Ascending aorta (tissue), 2 donors: ENCODE measurements around the gene IL24. TPM values are rescaled to one million over a fixed set of nuclear protein-coding genes. Genes with fewer than 3 reads are reported as not detected.

Experiments
- DNase-seq, 2 donors: peaks; one replicate each; pipeline ENCODE4 v3.0.0-alpha.2; 2019; ENCODE audit warnings: low spot score in 2 of 2
- H3K27ac ChIP-seq, 2 donors: fragments of 200-600 bp; sonication (generic); one replicate each; pipeline ENCODE4 v1.5.1; 2016 to 2017; ENCODE audit warnings: mild to moderate bottlenecking in 1 of 2
- H3K27me3 ChIP-seq: fragments of 200-600 bp; sonication (generic); one replicate; pipeline ENCODE4 v1.5.1; 2017
- H3K36me3 ChIP-seq, 2 donors: fragments of 200-600 bp; sonication (generic); one replicate each; pipeline ENCODE4 v1.5.1; 2016
- H3K4me1 ChIP-seq, 2 donors: fragments of 200-600 bp; sonication (generic); one replicate each; pipeline ENCODE4 v1.5.1; 2016 to 2017; ENCODE audit warnings: mild to moderate bottlenecking in 1 of 2
- H3K4me3 ChIP-seq, 2 donors: fragments of 200-600 bp; sonication (generic); one replicate each; pipeline ENCODE4 v1.5.1; 2016 to 2017; ENCODE audit warnings: mild to moderate bottlenecking in 1 of 2
- H3K9me3 ChIP-seq, 2 donors: fragments of 200-600 bp; sonication (generic); one replicate each; pipeline ENCODE4 v1.5.1; 2016
- intact Hi-C: fragments of 100-400 bp; cut with DNase I; formaldehyde crosslinking; loops from one replicate; pipeline ENCODE4 v1.15.1; 2023
- total RNA-seq: library from RNA; depleted of rRNA; stranded (reverse); fragments of >200 nt; gene quantifications from one replicate; pipeline ENCODE4 v1.1.0, GENCODE V29; 2016
- TF ChIP-seq, protein P1 (sequence below), 3 experiments: fragments of 200-600 bp in 2 of 3; fragments of 450-650 bp in 1 of 3; sonication (generic) in 2 of 3; IDR thresholded peaks; one replicate each; pipeline ENCODE4 v1.5.1; 2016 to 2019; ENCODE audit warnings: antibody characterized with exemption in 3 of 3, mild to moderate bottlenecking in 1 of 3, moderate library complexity in 1 of 3

Gene IL24
- total RNA-seq, 1 donor from 2014 or later, result not detected

DNA sequence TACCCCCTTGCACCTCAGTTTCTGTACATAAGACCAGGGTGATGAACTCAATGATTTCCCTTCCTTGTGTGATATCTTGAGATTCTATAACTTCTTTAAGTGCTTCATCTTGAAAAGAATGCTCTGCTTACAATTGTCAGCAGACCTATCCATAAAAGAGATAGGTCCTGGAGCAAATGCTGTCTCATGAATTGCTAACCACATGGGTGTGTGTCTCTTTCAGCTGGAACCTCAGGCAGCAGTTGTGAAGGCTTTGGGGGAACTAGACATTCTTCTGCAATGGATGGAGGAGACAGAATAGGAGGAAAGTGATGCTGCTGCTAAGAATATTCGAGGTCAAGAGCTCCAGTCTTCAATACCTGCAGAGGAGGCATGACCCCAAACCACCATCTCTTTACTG is 29.0 kb upstream of the IL24 start:
- intact Hi-C loops, result no loop called here
- Histone ChIP-seq H3K9me3 (no peaks in the 10 kb centered on the region), H3K27ac (no peak overlapping the region), H3K4me1 (no peaks in the 10 kb centered on the region), H3K27me3 (no peaks in the 10 kb centered on the region), H3K36me3 (no peaks in the 10 kb centered on the region), H3K4me3 (no peak overlapping the region)
- TF ChIP-seq, protein P1, sequence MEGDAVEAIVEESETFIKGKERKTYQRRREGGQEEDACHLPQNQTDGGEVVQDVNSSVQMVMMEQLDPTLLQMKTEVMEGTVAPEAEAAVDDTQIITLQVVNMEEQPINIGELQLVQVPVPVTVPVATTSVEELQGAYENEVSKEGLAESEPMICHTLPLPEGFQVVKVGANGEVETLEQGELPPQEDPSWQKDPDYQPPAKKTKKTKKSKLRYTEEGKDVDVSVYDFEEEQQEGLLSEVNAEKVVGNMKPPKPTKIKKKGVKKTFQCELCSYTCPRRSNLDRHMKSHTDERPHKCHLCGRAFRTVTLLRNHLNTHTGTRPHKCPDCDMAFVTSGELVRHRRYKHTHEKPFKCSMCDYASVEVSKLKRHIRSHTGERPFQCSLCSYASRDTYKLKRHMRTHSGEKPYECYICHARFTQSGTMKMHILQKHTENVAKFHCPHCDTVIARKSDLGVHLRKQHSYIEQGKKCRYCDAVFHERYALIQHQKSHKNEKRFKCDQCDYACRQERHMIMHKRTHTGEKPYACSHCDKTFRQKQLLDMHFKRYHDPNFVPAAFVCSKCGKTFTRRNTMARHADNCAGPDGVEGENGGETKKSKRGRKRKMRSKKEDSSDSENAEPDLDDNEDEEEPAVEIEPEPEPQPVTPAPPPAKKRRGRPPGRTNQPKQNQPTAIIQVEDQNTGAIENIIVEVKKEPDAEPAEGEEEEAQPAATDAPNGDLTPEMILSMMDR (IDR thresholded peaks at IDR 0.05), result no peak
- DNase-seq, result no peak

DNA sequence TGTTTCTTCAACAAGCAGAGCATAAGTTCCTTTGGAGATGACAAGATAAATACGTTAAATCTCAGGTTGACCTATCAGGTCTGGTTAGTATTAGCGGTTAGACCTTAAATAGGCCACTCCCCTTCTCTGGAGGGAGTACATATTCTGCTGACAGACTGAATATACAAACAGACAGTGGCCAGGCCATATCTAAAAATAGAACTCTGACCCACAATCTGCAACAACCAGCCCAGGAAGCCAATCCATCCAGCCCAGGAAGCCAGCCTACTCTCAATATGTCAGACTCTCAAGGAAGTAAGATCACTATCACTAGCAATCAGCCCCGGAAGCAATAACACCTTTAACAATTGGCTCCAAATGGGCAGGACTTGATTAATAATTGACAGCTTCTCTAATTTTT is 25.1 kb upstream of the IL24 start:
- H3K36me3 ChIP-seq, result no peaks in the 10 kb centered on the region
- H3K27me3 ChIP-seq, result no peaks in the 10 kb centered on the region
- H3K4me1 ChIP-seq, result no peaks in the 10 kb centered on the region
- no peak overlapping the region for H3K27ac ChIP-seq
- TF ChIP-seq, protein P1 (IDR thresholded peaks at IDR 0.05), result no peak
- DNase-seq, result no peak
- H3K9me3 ChIP-seq, result no peaks in the 10 kb centered on the region
- intact Hi-C loops, result no loop called here
- no peak overlapping the region for H3K4me3 ChIP-seq

DNA sequence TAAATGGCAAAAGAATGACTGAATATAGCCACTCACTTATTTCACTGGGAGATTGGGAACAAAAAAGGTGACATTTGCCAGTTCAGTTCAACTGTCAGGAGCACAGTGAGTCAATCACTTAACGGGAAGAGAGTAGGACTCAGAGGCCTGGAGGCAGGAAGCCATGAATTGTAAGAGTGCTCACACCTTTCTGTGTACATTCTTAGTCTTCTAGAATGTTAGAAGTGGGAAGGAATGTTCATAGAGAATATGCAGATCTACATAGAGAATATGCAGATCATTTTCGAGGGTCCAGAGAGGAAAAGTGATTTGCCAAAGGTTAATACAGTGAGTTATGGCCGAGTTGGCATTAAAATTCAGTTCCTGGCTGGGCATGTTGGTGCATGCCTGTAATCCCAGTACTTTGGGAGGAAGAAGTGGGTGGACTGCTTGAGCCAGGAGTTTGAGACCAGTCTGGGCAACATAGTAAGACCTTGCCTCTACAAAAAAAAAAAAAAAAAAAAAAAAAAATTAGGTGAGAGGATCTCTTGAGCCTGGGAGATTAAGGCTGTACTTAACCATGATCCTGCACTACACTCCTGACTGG is 23.5 kb upstream of the IL24 start:
- TF ChIP-seq, protein P1 (IDR thresholded peaks at IDR 0.05), result no peak
- intact Hi-C loops, result no loop called here
- no peak for DNase-seq
- Histone ChIP-seq H3K36me3 (no peaks in the 10 kb centered on the region), H3K27ac (no peak overlapping the region), H3K9me3 (no peaks in the 10 kb centered on the region), H3K4me3 (no peak overlapping the region), H3K4me1 (no peaks in the 10 kb centered on the region), H3K27me3 (no peaks in the 10 kb centered on the region)

DNA sequence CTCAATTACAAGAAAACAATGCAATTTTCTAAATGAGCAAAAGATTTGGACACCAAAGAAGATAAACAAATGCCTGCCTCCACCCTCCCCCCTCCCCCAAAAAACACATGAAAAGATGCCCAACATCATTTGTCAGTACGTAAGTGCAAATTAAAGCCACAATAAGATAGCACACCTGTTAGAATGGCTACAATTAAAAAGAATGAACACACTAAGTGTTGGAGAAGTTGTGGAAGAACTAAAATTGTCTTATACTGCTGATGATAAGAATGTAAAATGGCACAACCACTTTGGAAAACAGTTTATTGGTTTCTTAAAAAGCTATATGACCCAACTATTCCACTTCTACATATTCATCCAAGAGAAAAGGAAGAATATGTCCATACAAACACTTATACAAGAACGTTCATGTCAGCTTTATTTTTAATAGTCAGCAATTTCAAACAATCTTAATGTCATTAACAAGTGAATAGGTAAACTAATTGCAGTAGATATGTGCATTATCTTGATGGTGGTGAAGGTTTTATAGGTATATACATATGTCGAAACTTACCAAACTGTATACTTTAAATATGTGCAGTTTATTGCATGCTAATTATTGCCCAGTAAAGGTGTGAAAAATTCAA is 21.4 kb upstream of the IL24 start:
- no peaks in the 10 kb centered on the region for H3K27me3 ChIP-seq
- no peak overlapping the region for H3K27ac ChIP-seq
- intact Hi-C loops, result no loop called here
- H3K4me1 ChIP-seq, result no peaks in the 10 kb centered on the region
- DNase-seq, result no peak
- no peak overlapping the region for H3K4me3 ChIP-seq
- H3K9me3 ChIP-seq, result no peaks in the 10 kb centered on the region
- no peaks in the 10 kb centered on the region for H3K36me3 ChIP-seq
- TF ChIP-seq, protein P1 (IDR thresholded peaks at IDR 0.05), result no peak

DNA sequence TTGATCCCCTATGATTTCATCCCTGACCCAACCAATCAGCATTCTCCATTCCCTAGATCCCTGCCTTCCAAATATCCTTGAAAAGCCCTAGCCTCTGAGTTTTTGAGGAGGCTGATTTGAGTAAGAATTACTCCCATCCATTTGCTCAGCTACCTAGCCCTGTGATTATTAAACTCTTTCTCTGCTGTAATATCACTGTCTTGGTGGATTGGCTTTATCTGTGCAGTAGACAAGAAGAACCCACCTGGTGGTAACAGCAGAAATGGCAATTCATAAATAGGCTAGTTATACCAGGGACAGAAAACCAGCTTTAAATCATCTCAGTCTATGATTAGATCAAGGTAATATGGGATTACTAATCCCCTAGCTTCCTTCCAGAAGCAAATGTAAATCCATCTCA is 18.8 kb upstream of the IL24 start:
- Histone ChIP-seq H3K4me1 (no peaks in the 10 kb centered on the region), H3K4me3 (no peak overlapping the region), H3K27ac (no peak overlapping the region), H3K9me3 (no peaks in the 10 kb centered on the region), H3K27me3 (no peaks in the 10 kb centered on the region), H3K36me3 (no peaks in the 10 kb centered on the region)
- intact Hi-C loops, result no loop called here
- DNase-seq, result no peak
- TF ChIP-seq, protein P1 (IDR thresholded peaks at IDR 0.05), result no peak
